HG03558 (cell line): Measurements from ENCODE around the gene SLC8A1.

ENCODE experiments used
- ATAC-seq: cut with Tn5 transposase; IDR thresholded peaks from one replicate; pipeline ENCODE4 v1.9.1; 2021; ENCODE audit warnings: moderate number of reproducible peaks; ENCODE audit not compliant: unreplicated experiment; ENCODE audit errors: extremely low read depth

SLC8A1 gene

GRCh38 chr2:40321822-40322221, 130.1 kb downstream of the SLC8A1 start:
- ATAC-seq, result no peak

GRCh38 chr2:40321016-40321623, 130.8 kb downstream of the SLC8A1 start:
- ATAC-seq, result no peak

- no peak for ATAC-seq
Observed at GRCh38 chr2:40318921-40319320, 133.0 kb downstream of the SLC8A1 start.

GRCh38 chr2:40317761-40318160, 134.1 kb downstream of the SLC8A1 start:
- no peak for ATAC-seq

GRCh38 chr2:40317046-40317445, 134.8 kb downstream of the SLC8A1 start:
- ATAC-seq, result no peak

GRCh38 chr2:40316620-40317019, 135.3 kb downstream of the SLC8A1 start:
- no peak for ATAC-seq

- ATAC-seq, result no peak
Observed at GRCh38 chr2:40315683-40316082, 136.2 kb downstream of the SLC8A1 start.

GRCh38 chr2:40311026-40311425, 140.9 kb downstream of the SLC8A1 start:
- no peak for ATAC-seq

- ATAC-seq, result no peak
Observed at GRCh38 chr2:40310303-40310702, 141.6 kb downstream of the SLC8A1 start.

GRCh38 chr2:40304340-40304739, 147.6 kb downstream of the SLC8A1 start:
- ATAC-seq, result no peak

GRCh38 chr2:40303746-40304145, 148.1 kb downstream of the SLC8A1 start:
- no peak for ATAC-seq

GRCh38 chr2:40302751-40303325, 149.1 kb downstream of the SLC8A1 start:
- ATAC-seq, result no peak

GRCh38 chr2:40300391-40300790, 151.5 kb downstream of the SLC8A1 start:
- no peak for ATAC-seq

- ATAC-seq, result no peak
Observed at GRCh38 chr2:40299781-40300180, 152.1 kb downstream of the SLC8A1 start.

GRCh38 chr2:40299173-40299572, 152.7 kb downstream of the SLC8A1 start:
- no peak for ATAC-seq

GRCh38 chr2:40298026-40298425, 153.9 kb downstream of the SLC8A1 start:
- ATAC-seq, result no peak

- no peak for ATAC-seq
Observed at GRCh38 chr2:40292291-40292690, 159.6 kb downstream of the SLC8A1 start.

- no peak for ATAC-seq
Observed at GRCh38 chr2:40289771-40290404, 162.0 kb downstream of the SLC8A1 start.

GRCh38 chr2:40287773-40288172, 164.1 kb downstream of the SLC8A1 start:
- no peak for ATAC-seq

GRCh38 chr2:40287195-40287594, 164.7 kb downstream of the SLC8A1 start:
- ATAC-seq, result no peak

- no peak for ATAC-seq
Observed at GRCh38 chr2:40286721-40287120, 165.2 kb downstream of the SLC8A1 start.

GRCh38 chr2:40285391-40285790, 166.5 kb downstream of the SLC8A1 start:
- ATAC-seq, result no peak
